ENCODE measurements around the gene UVRAG. TPM values are rescaled to one million over a fixed set of nuclear protein-coding genes. Genes with fewer than 3 reads are reported as not detected.

The UVRAG gene
- total RNA-seq, 1 donor from 2014 or later = 14.1 TPM

- peak; percentile 78 for DNase-seq (ENCODE audit: low read depth)
These were observed 11.8 kb upstream of the UVRAG start for GRCh38 chr11:75802913-75803820.

GRCh38 chr11:75809111-75809510 lies 5.9 kb upstream of the UVRAG start:
- no peak for DNase-seq (ENCODE audit: low read depth)

GRCh38 chr11:75809991-75810390 lies 5.0 kb upstream of the UVRAG start:
- no peak for DNase-seq (ENCODE audit: low read depth)

GRCh38 chr11:75810637-75811390 lies 4.2 kb upstream of the UVRAG start:
- DNase-seq (ENCODE audit: low read depth) = no peak

- no peak for DNase-seq (ENCODE audit: low read depth)
These were observed 3.5 kb upstream of the UVRAG start for GRCh38 chr11:75811485-75811884.

GRCh38 chr11:75812542-75813040 lies 2.4 kb upstream of the UVRAG start:
- DNase-seq (ENCODE audit: low read depth) = no peak

GRCh38 chr11:75813124-75813523 lies 1.9 kb upstream of the UVRAG start:
- no peak for DNase-seq (ENCODE audit: low read depth)

GRCh38 chr11:75813622-75814039 lies 1.4 kb upstream of the UVRAG start:
- no peak for DNase-seq (ENCODE audit: low read depth)

GRCh38 chr11:75814363-75814676 lies 690 bp upstream of the UVRAG start:
- DNase-seq (ENCODE audit: low read depth) = no peak

GRCh38 chr11:75815345-75816168 lies 547 bp downstream of the UVRAG start:
- DNase-seq (ENCODE audit: low read depth) = peak; percentile 38

GRCh38 chr11:75816561-75817239 lies 1.7 kb downstream of the UVRAG start:
- DNase-seq (ENCODE audit: low read depth) = no peak

- DNase-seq (ENCODE audit: low read depth) = no peak
These were observed 5.6 kb downstream of the UVRAG start for GRCh38 chr11:75820645-75821044.

GRCh38 chr11:75821202-75821601 lies 6.2 kb downstream of the UVRAG start:
- no peak for DNase-seq (ENCODE audit: low read depth)

GRCh38 chr11:75822541-75822940 lies 7.5 kb downstream of the UVRAG start:
- no peak for DNase-seq (ENCODE audit: low read depth)

GRCh38 chr11:75823415-75823814 lies 8.4 kb downstream of the UVRAG start:
- no peak for DNase-seq (ENCODE audit: low read depth)

- DNase-seq (ENCODE audit: low read depth) = no peak
These were observed 8.9 kb downstream of the UVRAG start for GRCh38 chr11:75823946-75824345.

GRCh38 chr11:75826461-75827230 lies 11.6 kb downstream of the UVRAG start:
- DNase-seq (ENCODE audit: low read depth) = no peak

GRCh38 chr11:75827562-75827961 lies 12.6 kb downstream of the UVRAG start:
- no peak for DNase-seq (ENCODE audit: low read depth)

GRCh38 chr11:75831915-75832502 lies 17.0 kb downstream of the UVRAG start:
- DNase-seq (ENCODE audit: low read depth) = no peak

- DNase-seq (ENCODE audit: low read depth) = no peak
These were observed 19.7 kb downstream of the UVRAG start for GRCh38 chr11:75834728-75835127.
